GM12891 (cell line): Measurements from ENCODE around the gene COL18A1.

ENCODE experiments used
- PAX5 ChIP-seq: IDR thresholded peaks from 2 replicates; pipeline ENCODE4 v1.6.1; 2011; ENCODE audit warnings: low read length, moderate library complexity, mild to moderate bottlenecking; ENCODE audit not compliant: insufficient read depth, severe bottlenecking
- POLR2A ChIP-seq: IDR thresholded peaks from 2 replicates; pipeline ENCODE4 v1.6.1; 2011; ENCODE audit warnings: low read depth, low read length, control low read depth
- POLR2AphosphoS5 ChIP-seq: IDR thresholded peaks from 2 replicates; pipeline ENCODE4 v1.6.1; 2011; ENCODE audit warnings: low read depth, low read length, control low read depth
- TAF1 ChIP-seq: IDR thresholded peaks from 2 replicates; pipeline ENCODE4 v1.6.1; 2011; ENCODE audit warnings: low read depth, low read length, control low read depth

GRCh38 chr21:45491623-45492022, 86.7 kb downstream of the COL18A1 start:
- TF ChIP-seq POLR2A (no peak), TAF1 (no peak), POLR2AphosphoS5 (no peak), PAX5 (no peak)
